ENCODE data around the gene PLCH1. TPM values are rescaled to one million over a fixed set of nuclear protein-coding genes. Genes with fewer than 3 reads are reported as not detected.

PLCH1 gene
- total RNA-seq, 4 donors from 2014 or later: 0.29 to 12.0 (median 0.58) TPM

DNA sequence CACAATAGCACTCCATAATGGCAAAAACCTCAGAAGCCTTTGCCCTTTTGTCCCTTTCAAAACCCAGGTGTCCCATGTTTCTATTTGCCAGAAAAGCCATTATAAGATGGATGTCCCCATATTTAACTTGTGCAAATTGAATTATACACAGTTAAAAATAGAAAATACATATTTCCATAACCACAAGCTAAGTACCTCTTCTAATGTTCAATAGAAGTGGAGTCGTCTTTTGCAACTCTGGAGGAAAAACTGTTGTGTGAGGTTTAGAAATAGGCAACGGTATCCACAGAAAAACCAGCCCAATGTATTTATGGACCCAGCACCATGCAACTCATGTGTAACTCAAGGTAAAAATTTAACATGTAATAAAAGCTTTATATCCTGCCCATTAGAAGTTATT, 367.8 kb downstream of the PLCH1 start:
- no peak overlapping the region for H3K4me3 ChIP-seq
- DNase-seq: no peak
- H3K27ac ChIP-seq: no peak overlapping the region
- intact Hi-C loops (cut with DNase I; ENCODE audit: low total_unique reads): no loop called here
- no peaks in the 10 kb centered on the region for H3K27me3 ChIP-seq
- TF ChIP-seq, protein P1, sequence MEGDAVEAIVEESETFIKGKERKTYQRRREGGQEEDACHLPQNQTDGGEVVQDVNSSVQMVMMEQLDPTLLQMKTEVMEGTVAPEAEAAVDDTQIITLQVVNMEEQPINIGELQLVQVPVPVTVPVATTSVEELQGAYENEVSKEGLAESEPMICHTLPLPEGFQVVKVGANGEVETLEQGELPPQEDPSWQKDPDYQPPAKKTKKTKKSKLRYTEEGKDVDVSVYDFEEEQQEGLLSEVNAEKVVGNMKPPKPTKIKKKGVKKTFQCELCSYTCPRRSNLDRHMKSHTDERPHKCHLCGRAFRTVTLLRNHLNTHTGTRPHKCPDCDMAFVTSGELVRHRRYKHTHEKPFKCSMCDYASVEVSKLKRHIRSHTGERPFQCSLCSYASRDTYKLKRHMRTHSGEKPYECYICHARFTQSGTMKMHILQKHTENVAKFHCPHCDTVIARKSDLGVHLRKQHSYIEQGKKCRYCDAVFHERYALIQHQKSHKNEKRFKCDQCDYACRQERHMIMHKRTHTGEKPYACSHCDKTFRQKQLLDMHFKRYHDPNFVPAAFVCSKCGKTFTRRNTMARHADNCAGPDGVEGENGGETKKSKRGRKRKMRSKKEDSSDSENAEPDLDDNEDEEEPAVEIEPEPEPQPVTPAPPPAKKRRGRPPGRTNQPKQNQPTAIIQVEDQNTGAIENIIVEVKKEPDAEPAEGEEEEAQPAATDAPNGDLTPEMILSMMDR (IDR thresholded peaks at IDR 0.05): no peak
- no peak for TF ChIP-seq POLR2A (IDR thresholded peaks at IDR 0.05)
- H3K9me3 ChIP-seq: no peaks in the 10 kb centered on the region
- H3K36me3 ChIP-seq: no peaks in the 10 kb centered on the region
- H3K4me1 ChIP-seq: no peaks in the 10 kb centered on the region

DNA sequence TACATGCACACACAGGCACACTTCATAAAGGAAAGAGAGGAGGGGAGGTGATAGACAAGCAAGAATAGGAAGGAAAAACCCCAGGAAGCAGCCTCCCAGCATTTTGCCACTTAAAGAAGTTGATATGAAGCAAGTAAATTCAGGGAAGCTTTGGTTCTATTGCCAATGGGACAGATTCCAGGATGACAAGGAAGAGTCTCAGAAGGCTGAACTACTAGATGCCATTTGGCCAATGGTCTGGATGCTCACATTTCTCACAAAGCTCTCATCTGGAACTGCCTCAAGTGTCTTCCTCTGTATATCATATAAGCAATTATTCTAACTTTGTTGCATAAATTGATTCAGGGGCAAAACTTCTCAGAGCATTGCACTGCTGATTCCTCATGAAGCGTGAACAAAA, 372.6 kb downstream of the PLCH1 start:
- DNase-seq: no peak
- intact Hi-C loops (cut with DNase I; ENCODE audit: low total_unique reads): no loop called here
- H3K27me3 ChIP-seq: no peaks in the 10 kb centered on the region
- no peak overlapping the region for H3K4me3 ChIP-seq
- TF ChIP-seq, protein P1 (IDR thresholded peaks at IDR 0.05): no peak
- no peak for TF ChIP-seq POLR2A (IDR thresholded peaks at IDR 0.05)
- no peaks in the 10 kb centered on the region for H3K36me3 ChIP-seq
- no peak overlapping the region for H3K27ac ChIP-seq
- H3K4me1 ChIP-seq: no peaks in the 10 kb centered on the region
- H3K9me3 ChIP-seq: no peaks in the 10 kb centered on the region

- Histone ChIP-seq H3K4me1 (no peaks in the 10 kb centered on the region), H3K36me3 (no peaks in the 10 kb centered on the region), H3K9me3 (no peaks in the 10 kb centered on the region), H3K4me3 (no peak overlapping the region), H3K27ac (no peak overlapping the region), H3K27me3 (no peaks in the 10 kb centered on the region)
- no peak for TF ChIP-seq POLR2A (IDR thresholded peaks at IDR 0.05)
- TF ChIP-seq, protein P1 (IDR thresholded peaks at IDR 0.05): no peak
- DNase-seq: no peak
- intact Hi-C loops (cut with DNase I; ENCODE audit: low total_unique reads): no loop called here
Measured at GRCh38 chr3:155370764-155371503, 373.9 kb downstream of the PLCH1 start.

- no peak overlapping the region for H3K4me3 ChIP-seq
- H3K27ac ChIP-seq: no peak overlapping the region
- intact Hi-C loops (cut with DNase I; ENCODE audit: low total_unique reads): no loop called here
- H3K4me1 ChIP-seq: no peaks in the 10 kb centered on the region
- DNase-seq: no peak
- H3K9me3 ChIP-seq: peaks cover 0 to 1% of the 10 kb centered on the region in 2 donors
- H3K36me3 ChIP-seq: no peaks in the 10 kb centered on the region
- H3K27me3 ChIP-seq: no peaks in the 10 kb centered on the region
- no peak for TF ChIP-seq POLR2A (IDR thresholded peaks at IDR 0.05)
- TF ChIP-seq, protein P1 (IDR thresholded peaks at IDR 0.05): no peak
Measured at GRCh38 chr3:155370198-155370597, 374.7 kb downstream of the PLCH1 start.

DNA sequence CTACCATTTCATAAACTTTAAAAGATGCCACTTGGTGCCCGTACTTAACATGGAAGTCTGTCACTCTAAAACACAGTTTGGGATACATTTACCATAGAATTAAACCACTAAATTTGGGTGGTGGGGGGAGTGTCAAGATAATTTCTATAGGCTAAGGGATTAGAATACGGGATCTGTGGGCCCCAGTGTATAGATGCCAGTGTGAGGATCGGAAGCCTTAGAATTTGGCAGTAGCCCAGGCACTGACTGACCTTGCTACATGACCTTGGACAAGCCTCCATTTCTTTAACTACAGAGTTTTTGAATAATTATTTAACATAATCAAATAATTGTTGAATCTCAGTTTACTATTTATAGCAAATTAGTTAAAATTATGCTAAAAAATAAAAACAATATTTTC, 375.1 kb downstream of the PLCH1 start:
- TF ChIP-seq, protein P1 (IDR thresholded peaks at IDR 0.05): no peak
- no peak for TF ChIP-seq POLR2A (IDR thresholded peaks at IDR 0.05)
- Histone ChIP-seq H3K9me3 (peaks cover 0 to 3% of the 10 kb centered on the region in 2 donors), H3K36me3 (no peaks in the 10 kb centered on the region), H3K4me1 (no peaks in the 10 kb centered on the region), H3K4me3 (no peak overlapping the region), H3K27ac (no peak overlapping the region), H3K27me3 (no peaks in the 10 kb centered on the region)
- no peak for DNase-seq
- intact Hi-C loops (cut with DNase I; ENCODE audit: low total_unique reads): no loop called here

Data from uterus (tissue), 4 donors.